Caco-2 (cell line): ENCODE measurements around the gene NCF4. TPM values are rescaled to one million over a fixed set of nuclear protein-coding genes. Genes with fewer than 3 reads are reported as not detected.

Experiments
- BruUV-seq: library from RNA; stranded (reverse); fragments of 400-500 nt; replicated peaks from 2 replicates; lab custom pipeline; 2021; lab: Mats Ljungman, UMichigan
- CTCF ChIA-PET: fragments of 300-600 bp; sonication (Branson Sonifier 250); formaldehyde crosslinking; loops from one replicate; lab custom pipeline; 2022; ENCODE audit warnings: antibody characterized with exemption; lab: Charles Lee
- POLR2A ChIA-PET: fragments of 300-600 bp; sonication (Branson Sonifier 250); formaldehyde crosslinking; loops from one replicate; lab custom pipeline; 2022; ENCODE audit warnings: antibody characterized with exemption; lab: Charles Lee
- DNase-seq, 2 experiments: peaks; one replicate each; pipeline versions ENCODE4 v3.0.0 to v3.0.0-alpha.2; 2020 to 2022
- H3K27me3 ChIP-seq: replicated peaks from 2 replicates; pipeline ENCODE4 v1.6.0; 2011; ENCODE audit warnings: low read length; ENCODE audit not compliant: control insufficient read depth, insufficient read depth
- H3K36me3 ChIP-seq: 2 replicates; pipeline ENCODE4 v1.5.1; 2011; ENCODE audit warnings: low read length; ENCODE audit not compliant: control insufficient read depth, insufficient read depth
- H3K4me1 ChIP-seq: fragments of 250-450 bp; sonication (Bioruptor Pico); 2 replicates; pipeline ENCODE4 v1.5.1; 2020; ENCODE audit warnings: mild to moderate bottlenecking
- H3K4me3 ChIP-seq: 2 replicates; pipeline ENCODE4 v1.5.1; 2011; ENCODE audit warnings: low read depth, mild to moderate bottlenecking, control low read depth, low read length
- H3K9me3 ChIP-seq: fragments of 250-450 bp; sonication (Bioruptor Pico); 2 replicates; pipeline ENCODE4 v1.5.1; 2020; ENCODE audit warnings: mild to moderate bottlenecking, moderate library complexity
- H3K27ac Mint-ChIP-seq: one replicate; pipeline ENCODE4 v1.8.0; 2022; ENCODE audit warnings: mixed read lengths; ENCODE audit not compliant: unreplicated experiment
- H3K27me3 Mint-ChIP-seq: one replicate; pipeline ENCODE4 v1.8.0; 2022; ENCODE audit warnings: mixed read lengths; ENCODE audit not compliant: insufficient read depth, unreplicated experiment
- H3K36me3 Mint-ChIP-seq: one replicate; pipeline ENCODE4 v1.8.0; 2022; ENCODE audit warnings: mild to moderate bottlenecking, mixed read lengths; ENCODE audit not compliant: insufficient read depth, unreplicated experiment
- H3K4me1 Mint-ChIP-seq: one replicate; pipeline ENCODE4 v1.8.0; 2022; ENCODE audit warnings: low read depth, mixed read lengths; ENCODE audit not compliant: unreplicated experiment
- H3K4me3 Mint-ChIP-seq: one replicate; pipeline ENCODE4 v1.8.0; 2022; ENCODE audit warnings: mild to moderate bottlenecking, moderate library complexity, mixed read lengths; ENCODE audit not compliant: unreplicated experiment
- H3K9me3 Mint-ChIP-seq: one replicate; pipeline ENCODE4 v1.8.0; 2022; ENCODE audit warnings: mixed read lengths; ENCODE audit not compliant: unreplicated experiment
- CTCF ChIP-seq, 2 experiments: fragments of 200-600 bp in 1 of 2; IDR thresholded peaks; 1 replicate in 1 of 2; 2 replicates in 1 of 2; pipeline versions ENCODE4 v1.5.1 to v1.8.0; 2011 to 2022; ENCODE audit warnings: antibody characterized with exemption in 1 of 2, control low read depth in 1 of 2, inconsistent platforms in 1 of 2, low read depth in 1 of 2, low read length in 1 of 2, mild to moderate bottlenecking in 1 of 2, moderate library complexity in 1 of 2; ENCODE audit not compliant: insufficient read depth in 1 of 2, severe bottlenecking in 1 of 2, unreplicated experiment in 1 of 2
- intact Hi-C: fragments of 100-400 bp; cut with micrococcal nuclease; formaldehyde crosslinking; loops from one replicate; pipeline ENCODE4 v1.10.0; 2022; ENCODE audit not compliant: unreplicated experiment
- total RNA-seq: library from RNA; stranded (reverse); gene quantifications from 2 replicates; pipeline ENCODE4 v1.2.3, GENCODE V29; 2022

NCF4 gene
- total RNA-seq, 1 experiment from 2014 or later: not detected

DNA sequence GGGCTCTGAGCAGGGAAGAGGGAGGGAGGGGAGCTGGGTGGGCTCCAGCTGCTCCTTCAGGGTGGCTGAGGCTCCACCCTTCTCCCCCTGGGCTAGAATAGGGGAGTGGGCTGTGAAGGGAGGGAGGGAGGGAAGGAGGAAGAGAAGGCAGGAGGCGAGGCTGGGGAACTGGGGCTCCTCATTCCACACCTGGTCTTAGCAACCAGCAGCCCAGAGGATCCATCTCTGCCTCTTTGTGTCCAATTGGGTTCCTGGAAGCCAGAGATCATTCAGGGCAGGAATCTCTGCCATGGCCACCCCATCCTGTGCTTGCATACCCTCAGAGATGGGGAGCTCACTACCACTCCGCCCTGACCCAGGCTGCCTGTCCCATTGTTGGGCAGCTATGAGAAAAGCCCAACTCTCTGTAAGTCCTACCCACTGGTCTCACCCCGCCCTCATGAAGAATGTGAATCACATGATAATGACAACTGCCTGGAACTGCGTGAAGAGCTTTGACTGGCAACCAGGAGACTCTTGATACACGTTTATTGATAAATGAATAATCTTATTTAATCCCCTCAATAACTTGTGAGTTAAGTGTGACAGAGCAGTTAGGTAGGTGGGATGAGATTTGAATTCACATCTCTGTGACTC, 7.9 kb downstream of the NCF4 start:
- intact Hi-C loops: loop anchor here (10.0 kb wide), 1 partner anchor 56 kb away; no protein-coding TSS in a partner anchor
- Mint-ChIP-seq H3K9me3 (peaks cover 17% of the 10 kb centered on the region), H3K27me3 (peaks cover 20% of the 10 kb centered on the region), H3K36me3 (peaks cover 7% of the 10 kb centered on the region), H3K4me1 (no peaks in the 10 kb centered on the region), H3K27ac (no peak overlapping the region), H3K4me3 (no peak overlapping the region)
- no peak for TF ChIP-seq CTCF (IDR thresholded peaks at IDR 0.05; ENCODE audit: insufficient read depth in 1 of 2, low read depth in 1 of 2, low read length in 1 of 2, severe bottlenecking in 1 of 2, unreplicated experiment in 1 of 2)
- DNase-seq: no peak
- no peaks in the 10 kb centered on the region for H3K36me3 ChIP-seq
- no TSS peak for BruUV-seq
- H3K27me3 ChIP-seq: no peaks in the 10 kb centered on the region
- CTCF ChIA-PET: no interaction called here
- no peaks in the 10 kb centered on the region for H3K4me1 ChIP-seq
- no peaks in the 10 kb centered on the region for H3K9me3 ChIP-seq
- no peak overlapping the region for H3K4me3 ChIP-seq
- POLR2A ChIA-PET: no interaction called here

GRCh38 chr22:36870250-36870649, 9.4 kb downstream of the NCF4 start:
- Mint-ChIP-seq H3K9me3 (peaks cover 17% of the 10 kb centered on the region), H3K36me3 (peaks cover 7% of the 10 kb centered on the region), H3K27ac (no peak overlapping the region), H3K4me3 (no peak overlapping the region), H3K27me3 (peaks cover 15% of the 10 kb centered on the region), H3K4me1 (no peaks in the 10 kb centered on the region)
- intact Hi-C loops: no loop called here
- POLR2A ChIA-PET: no interaction called here
- H3K4me1 ChIP-seq: no peaks in the 10 kb centered on the region
- H3K9me3 ChIP-seq: no peaks in the 10 kb centered on the region
- no peak for DNase-seq
- BruUV-seq: no TSS peak
- H3K4me3 ChIP-seq: no peak overlapping the region
- H3K36me3 ChIP-seq: no peaks in the 10 kb centered on the region
- TF ChIP-seq CTCF (IDR thresholded peaks at IDR 0.05; ENCODE audit: insufficient read depth in 1 of 2, low read depth in 1 of 2, low read length in 1 of 2, severe bottlenecking in 1 of 2, unreplicated experiment in 1 of 2): no peak
- no peaks in the 10 kb centered on the region for H3K27me3 ChIP-seq
- CTCF ChIA-PET: no interaction called here

- Mint-ChIP-seq H3K4me1 (no peaks in the 10 kb centered on the region), H3K4me3 (no peak overlapping the region), H3K36me3 (peaks cover 7% of the 10 kb centered on the region), H3K27me3 (peaks cover 7% of the 10 kb centered on the region), H3K27ac (no peak overlapping the region), H3K9me3 (peaks cover 17% of the 10 kb centered on the region)
- ChIA-PET CTCF (no interaction called here), POLR2A (no interaction called here)
- no TSS peak for BruUV-seq
- DNase-seq: no peak
- H3K36me3 ChIP-seq: no peaks in the 10 kb centered on the region
- no peaks in the 10 kb centered on the region for H3K4me1 ChIP-seq
- intact Hi-C loops: no loop called here
- no peak for TF ChIP-seq CTCF (IDR thresholded peaks at IDR 0.05; ENCODE audit: insufficient read depth in 1 of 2, low read depth in 1 of 2, low read length in 1 of 2, severe bottlenecking in 1 of 2, unreplicated experiment in 1 of 2)
- no peaks in the 10 kb centered on the region for H3K9me3 ChIP-seq
- no peak overlapping the region for H3K4me3 ChIP-seq
- H3K27me3 ChIP-seq: no peaks in the 10 kb centered on the region
Observed at GRCh38 chr22:36871669-36872081, 10.9 kb downstream of the NCF4 start.
